Measurements from ENCODE around the gene BOD1L1.

BOD1L1 gene

DNA sequence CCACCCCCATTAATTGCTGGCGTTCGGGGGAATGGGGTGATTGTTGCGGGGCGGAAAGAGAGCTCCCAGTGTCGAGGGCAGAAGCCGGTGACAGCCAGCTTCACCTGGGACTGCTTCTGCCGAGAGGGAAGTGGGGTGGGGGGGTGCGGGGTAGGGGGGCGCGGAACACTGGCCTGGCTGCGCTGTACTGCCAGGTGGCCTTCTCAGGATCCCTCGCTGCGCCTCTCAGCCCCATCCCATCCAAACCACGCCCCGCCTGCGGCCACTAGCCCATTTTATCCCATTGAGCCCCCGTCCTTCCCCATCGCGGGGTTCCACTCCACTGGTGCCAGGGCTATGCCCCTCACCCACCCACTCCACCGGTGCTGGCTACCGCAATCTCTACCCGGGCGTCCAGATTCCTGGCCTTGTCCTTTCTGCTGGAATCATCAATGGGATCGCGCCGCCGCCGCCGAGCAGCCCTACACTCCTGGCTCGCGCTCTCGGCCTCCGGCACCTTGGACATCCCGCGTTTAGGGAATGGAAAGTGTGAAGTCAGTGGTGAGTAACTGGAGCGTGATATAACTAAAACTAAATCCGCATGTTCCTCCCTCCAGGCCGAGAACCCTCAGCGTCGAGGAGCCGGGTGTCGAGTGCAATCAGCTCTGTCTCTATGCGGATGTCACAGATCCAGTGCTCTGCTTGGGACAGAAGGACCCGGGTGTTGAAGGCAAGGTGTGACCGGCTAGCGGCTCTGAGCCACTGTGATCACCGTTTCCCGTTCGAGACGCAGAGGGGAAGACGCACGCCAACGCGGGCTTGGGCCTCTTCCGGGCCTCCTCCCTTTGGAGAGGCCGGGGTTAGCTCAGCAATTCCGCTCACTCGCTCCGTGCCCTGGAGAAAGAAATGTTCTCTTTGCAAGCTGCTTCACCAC lies 103.7 kb downstream of the BOD1L1 start:
- DNase-seq, result no peak

DNA sequence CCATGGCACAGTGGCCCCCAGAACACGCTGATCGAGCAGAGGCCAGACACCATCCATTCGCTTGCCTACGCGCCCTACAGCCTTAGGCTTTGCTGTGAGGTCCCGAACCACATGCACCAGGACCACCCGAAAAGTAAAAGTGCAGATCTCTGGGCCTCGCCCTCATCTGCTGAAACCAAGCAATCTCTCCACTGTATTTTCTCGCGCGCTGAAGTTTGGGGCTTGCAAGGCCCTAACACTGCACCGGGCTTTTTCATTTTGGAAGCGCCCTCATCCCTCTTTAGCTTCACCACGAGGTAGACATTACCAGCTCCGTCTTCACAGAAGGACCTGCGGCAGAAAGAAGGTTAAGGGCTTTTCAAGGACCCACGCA lies 104.4 kb downstream of the BOD1L1 start:
- no peak for DNase-seq

DNA sequence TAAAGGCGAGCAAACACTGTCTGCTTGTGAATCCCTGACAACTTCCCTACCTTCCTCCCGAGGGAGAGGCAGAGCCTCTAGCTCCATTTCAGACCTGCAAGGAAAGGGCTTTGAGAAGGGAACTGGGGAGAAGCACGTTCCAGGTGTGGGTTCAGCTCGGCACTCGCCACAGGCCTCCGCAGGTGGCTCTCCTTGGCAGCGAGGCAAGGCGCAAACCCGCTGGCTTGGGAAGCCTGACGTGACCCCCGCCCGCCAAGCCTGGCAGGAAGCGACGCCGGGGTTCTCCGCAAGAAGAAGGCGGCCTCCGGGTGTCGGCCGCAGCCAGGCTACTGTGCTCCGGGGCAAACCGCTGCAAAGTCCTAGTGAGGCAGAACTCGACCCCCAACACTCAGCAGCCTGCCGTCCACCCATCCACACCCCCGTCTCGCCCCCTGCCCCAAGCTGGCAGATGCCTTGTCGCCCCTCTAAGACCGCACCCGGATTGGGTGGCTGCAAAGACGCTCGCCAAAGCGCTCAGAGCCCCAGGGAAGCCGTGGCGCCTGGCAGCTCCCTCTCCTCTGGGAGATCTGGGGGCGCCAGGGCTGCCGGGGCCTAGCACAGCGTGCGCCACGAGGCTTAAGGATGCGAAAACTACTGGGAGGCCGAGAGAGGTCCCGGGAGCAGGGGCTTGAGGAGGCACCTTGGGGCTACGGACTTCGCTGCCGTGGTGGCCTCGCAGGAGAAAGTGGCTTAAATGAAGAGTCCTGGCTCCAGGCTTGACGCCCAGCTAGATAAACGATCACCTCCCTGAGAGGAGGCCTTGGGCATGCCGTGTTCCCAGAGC lies 105.0 kb downstream of the BOD1L1 start:
- DNase-seq, result no peak

DNA sequence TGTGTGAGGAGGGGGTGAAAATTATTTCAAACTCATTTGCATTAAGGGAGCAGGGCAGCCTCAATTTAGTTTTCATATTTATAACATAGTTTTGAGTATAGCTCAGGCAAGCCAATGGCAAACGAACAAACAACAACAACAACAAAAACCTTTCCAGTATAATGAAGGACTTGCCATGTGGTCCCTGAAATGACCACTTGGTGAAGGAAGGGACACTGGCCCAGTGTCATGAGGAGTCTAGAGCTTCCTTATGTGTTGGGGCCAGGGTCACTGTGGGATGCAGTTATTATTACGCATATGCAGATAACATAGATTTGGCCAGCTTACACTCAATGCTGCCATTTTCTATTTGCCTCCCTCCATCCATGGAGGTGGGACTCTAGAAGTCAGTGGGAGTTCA lies 106.5 kb downstream of the BOD1L1 start:
- no peak for DNase-seq
